Endothelial cell (in vitro differentiated cells): Measurements from ENCODE around the gene ASAP2. TPM values are rescaled to one million over a fixed set of nuclear protein-coding genes. Genes with fewer than 3 reads are reported as not detected.

Source experiments
- DNase-seq: peaks from one replicate; pipeline ENCODE4 v3.0.0; 2021; ENCODE audit warnings: low spot score
- H3K27ac Mint-ChIP-seq: one replicate; pipeline ENCODE4 v1.8.0; 2021; ENCODE audit warnings: mixed read lengths, inconsistent platforms; ENCODE audit not compliant: unreplicated experiment
- H3K27me3 Mint-ChIP-seq: one replicate; pipeline ENCODE4 v1.8.0; 2021; ENCODE audit warnings: mild to moderate bottlenecking, moderate library complexity, mixed read lengths, inconsistent platforms; ENCODE audit not compliant: unreplicated experiment
- H3K36me3 Mint-ChIP-seq: one replicate; pipeline ENCODE4 v1.8.0; 2021; ENCODE audit warnings: mild to moderate bottlenecking, low read depth, mixed read lengths, inconsistent platforms; ENCODE audit not compliant: unreplicated experiment
- H3K4me1 Mint-ChIP-seq: one replicate; pipeline ENCODE4 v1.8.0; 2021; ENCODE audit warnings: mild to moderate bottlenecking, mixed read lengths, inconsistent platforms; ENCODE audit not compliant: unreplicated experiment
- H3K4me3 Mint-ChIP-seq: one replicate; pipeline ENCODE4 v1.8.0; 2021; ENCODE audit warnings: mild to moderate bottlenecking, mixed read lengths, inconsistent platforms; ENCODE audit not compliant: unreplicated experiment
- H3K9me3 Mint-ChIP-seq: one replicate; pipeline ENCODE4 v1.8.0; 2021; ENCODE audit warnings: mixed read lengths, inconsistent platforms; ENCODE audit not compliant: unreplicated experiment
- CTCF ChIP-seq: fragments of 200-600 bp; sonication (generic); IDR thresholded peaks from one replicate; pipeline ENCODE4 v1.5.0; 2021; ENCODE audit warnings: antibody characterized with exemption; ENCODE audit not compliant: unreplicated experiment
- total RNA-seq: library from RNA; stranded (reverse); fragmentation: NEBNext Ultra II Directional; extraction: Animal tissue kit (Norgen Biotek cat#: 25700); gene quantifications from one replicate; pipeline ENCODE4 v1.2.1, GENCODE V29; 2021; ENCODE audit not compliant: unreplicated experiment

Gene ASAP2
- total RNA-seq, 1 donor from 2014 or later: 31.8 TPM

- peaks cover 5% of the 10 kb centered on the region for H3K36me3 Mint-ChIP-seq
- TF ChIP-seq CTCF: no peak
- H3K4me1 Mint-ChIP-seq: peaks cover 41% of the 10 kb centered on the region
- H3K27ac Mint-ChIP-seq: no peak overlapping the region
- H3K9me3 Mint-ChIP-seq: no peaks in the 10 kb centered on the region
- H3K27me3 Mint-ChIP-seq: peaks cover 3% of the 10 kb centered on the region
- no peak for DNase-seq
- no peak overlapping the region for H3K4me3 Mint-ChIP-seq
These were observed 89.9 kb downstream of the ASAP2 start for GRCh38 chr2:9296559-9296958.

GRCh38 chr2:9297156-9297555, 90.5 kb downstream of the ASAP2 start:
- peaks cover 41% of the 10 kb centered on the region for H3K4me1 Mint-ChIP-seq
- H3K4me3 Mint-ChIP-seq: no peak overlapping the region
- H3K27ac Mint-ChIP-seq: no peak overlapping the region
- DNase-seq: no peak
- peaks cover 5% of the 10 kb centered on the region for H3K36me3 Mint-ChIP-seq
- TF ChIP-seq CTCF: no peak
- no peaks in the 10 kb centered on the region for H3K9me3 Mint-ChIP-seq
- H3K27me3 Mint-ChIP-seq: peaks cover 2% of the 10 kb centered on the region

- DNase-seq: no peak
- Mint-ChIP-seq H3K27ac (no peak overlapping the region), H3K4me1 (peaks cover 41% of the 10 kb centered on the region), H3K9me3 (no peaks in the 10 kb centered on the region), H3K27me3 (peaks cover 2% of the 10 kb centered on the region), H3K36me3 (peaks cover 5% of the 10 kb centered on the region), H3K4me3 (no peak overlapping the region)
- no peak for TF ChIP-seq CTCF
These were observed 91.2 kb downstream of the ASAP2 start for GRCh38 chr2:9297807-9298206.

GRCh38 chr2:9298583-9298982, 92.0 kb downstream of the ASAP2 start:
- no peak for TF ChIP-seq CTCF
- peaks cover 5% of the 10 kb centered on the region for H3K36me3 Mint-ChIP-seq
- no peak overlapping the region for H3K4me3 Mint-ChIP-seq
- H3K27me3 Mint-ChIP-seq: peaks cover 2% of the 10 kb centered on the region
- H3K4me1 Mint-ChIP-seq: peaks cover 44% of the 10 kb centered on the region
- H3K27ac Mint-ChIP-seq: peak overlapping the region; percentile 48
- no peak for DNase-seq
- H3K9me3 Mint-ChIP-seq: no peaks in the 10 kb centered on the region

GRCh38 chr2:9299161-9300100, 92.8 kb downstream of the ASAP2 start:
- Mint-ChIP-seq H3K4me1 (peaks cover 44% of the 10 kb centered on the region), H3K27ac (peak overlapping the region; percentile 57), H3K9me3 (no peaks in the 10 kb centered on the region), H3K4me3 (no peak overlapping the region), H3K36me3 (peaks cover 5% of the 10 kb centered on the region), H3K27me3 (peaks cover 2% of the 10 kb centered on the region)
- peak; percentile 17 for DNase-seq
- no peak for TF ChIP-seq CTCF
